Esophagus muscularis mucosa (tissue), 4 donors: ENCODE data around the gene TRMU. TPM values are rescaled to one million over a fixed set of nuclear protein-coding genes. Genes with fewer than 3 reads are reported as not detected.
"Not testable (repeated sequence)": the region's sequence is repeated elsewhere in the genome, so short reads cannot be mapped to it uniquely, and the experiment has no call there.

Experiments
- DNase-seq: peaks from one replicate; pipeline ENCODE4 v3.0.0-alpha.2; 2017; ENCODE audit errors: extremely low spot score
- H3K27ac ChIP-seq, 4 donors: fragments of 200-600 bp; sonication (generic); replicated peaks in 1 of 4; 1 replicate in 3 of 4; 2 replicates in 1 of 4; pipeline ENCODE4 v1.5.1; 2016 to 2019; ENCODE audit warnings: mild to moderate bottlenecking in 1 of 4
- H3K27me3 ChIP-seq, 4 donors: fragments of 200-600 bp; sonication (generic); one replicate each; pipeline versions ENCODE4 v1.5.1 to v1.6.0; 2016 to 2019
- H3K36me3 ChIP-seq, 4 donors: fragments of 200-600 bp; sonication (generic); one replicate each; pipeline ENCODE4 v1.5.1; 2016 to 2019
- H3K4me1 ChIP-seq, 4 donors: fragments of 200-600 bp; sonication (generic); one replicate each; pipeline ENCODE4 v1.5.1; 2016 to 2019
- H3K4me3 ChIP-seq, 4 donors: fragments of 200-600 bp; sonication (generic); 1 replicate in 2 of 4; 2 replicates in 2 of 4; pipeline ENCODE4 v1.5.1; 2016 to 2019; ENCODE audit warnings: mild to moderate bottlenecking in 4 of 4, moderate library complexity in 1 of 4
- H3K9me3 ChIP-seq, 4 donors: fragments of 200-600 bp; sonication (generic); 1 replicate in 3 of 4; 2 replicates in 1 of 4; pipeline ENCODE4 v1.5.1; 2016 to 2019
- CTCF ChIP-seq, 3 experiments: fragments of 200-600 bp in 2 of 3; fragments of 450-650 bp in 1 of 3; sonication (generic) in 2 of 3; IDR thresholded peaks; one replicate each; pipeline ENCODE4 v1.5.1; 2017 to 2019; ENCODE audit warnings: antibody characterized with exemption in 3 of 3, mild to moderate bottlenecking in 2 of 3, moderate library complexity in 1 of 3
- EP300 ChIP-seq: sonication (generic); formaldehyde crosslinking; IDR thresholded peaks from one replicate; pipeline ENCODE4 v1.6.1; 2017; ENCODE audit warnings: antibody characterized with exemption
- POLR2A ChIP-seq: fragments of 450-650 bp; IDR thresholded peaks from one replicate; pipeline ENCODE4 v1.6.1; 2017; ENCODE audit warnings: antibody characterized with exemption, moderate library complexity, mild to moderate bottlenecking, low read depth
- POLR2AphosphoS5 ChIP-seq, 2 donors: sonication (generic); formaldehyde crosslinking; IDR thresholded peaks; one replicate each; pipeline ENCODE4 v1.6.1; 2017; ENCODE audit warnings: antibody characterized with exemption in 2 of 2
- WGBS: methylation state at CpG from one replicate; pipeline ENCODE4 v1.1.5; 2018; 5-methylcytosine and 5-hydroxymethylcytosine counted together
- intact Hi-C: fragments of 100-400 bp; cut with DNase I; formaldehyde crosslinking; loops from one replicate; pipeline ENCODE4 v1.15.1; 2023
- total RNA-seq, 4 donors: library from RNA; depleted of rRNA; stranded (reverse); fragments of >200 nt; gene quantifications; one replicate each; pipeline versions ENCODE4 v1.1.0 to v1.2.1, GENCODE V29; 2016

TRMU gene
- total RNA-seq, 4 donors from 2014 or later, result 18.1 to 23.6 (median 20.6) TPM

GRCh38 chr22:46401370-46401769 lies 65.9 kb downstream of the TRMU start:
- H3K4me3 ChIP-seq, result no peak overlapping the region
- no peaks in the 10 kb centered on the region for H3K36me3 ChIP-seq
- H3K27me3 ChIP-seq, result no peaks in the 10 kb centered on the region
- no peak for TF ChIP-seq EP300
- no peak for TF ChIP-seq POLR2A
- TF ChIP-seq POLR2AphosphoS5 (IDR thresholded peaks at IDR 0.05), result no peak
- no peak for TF ChIP-seq CTCF (IDR thresholded peaks at IDR 0.05)
- H3K27ac ChIP-seq, result no peak overlapping the region
- no peaks in the 10 kb centered on the region for H3K4me1 ChIP-seq
- 92% methylated on average over 10 of the region's 10 CpGs for WGBS
- DNase-seq, result no peak
- intact Hi-C loops, result no loop called here
- no peaks in the 10 kb centered on the region for H3K9me3 ChIP-seq

DNA sequence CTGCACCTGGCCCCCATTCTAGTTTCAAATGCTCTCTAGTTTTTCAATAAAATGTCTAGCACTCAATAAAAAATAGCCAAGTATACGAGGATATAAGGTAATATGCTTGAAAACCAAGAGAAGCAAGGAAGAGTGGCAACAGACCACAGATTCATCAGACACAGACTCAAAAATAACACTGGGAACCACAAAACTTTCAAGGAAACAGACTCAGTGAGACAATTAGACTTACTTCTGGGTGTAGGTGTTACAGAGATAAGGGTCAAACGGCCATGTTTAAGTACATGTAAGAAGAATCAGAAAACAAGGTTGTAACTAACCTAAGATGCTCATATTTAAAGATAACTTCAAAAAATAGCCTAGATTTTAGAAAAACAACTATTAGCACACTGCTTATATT lies 67.0 kb downstream of the TRMU start:
- DNase-seq, result no peak
- Histone ChIP-seq H3K9me3 (no peaks in the 10 kb centered on the region), H3K27me3 (no peaks in the 10 kb centered on the region), H3K4me1 (no peaks in the 10 kb centered on the region), H3K27ac (no peak overlapping the region), H3K36me3 (no peaks in the 10 kb centered on the region), H3K4me3 (no peak overlapping the region)
- TF ChIP-seq POLR2AphosphoS5 (IDR thresholded peaks at IDR 0.05), result no peak
- TF ChIP-seq CTCF (IDR thresholded peaks at IDR 0.05), result no peak
- no peak for TF ChIP-seq EP300
- TF ChIP-seq POLR2A, result no peak
- WGBS, result 79% methylated on average over 2 of the region's 2 CpGs
- intact Hi-C loops, result no loop called here

DNA sequence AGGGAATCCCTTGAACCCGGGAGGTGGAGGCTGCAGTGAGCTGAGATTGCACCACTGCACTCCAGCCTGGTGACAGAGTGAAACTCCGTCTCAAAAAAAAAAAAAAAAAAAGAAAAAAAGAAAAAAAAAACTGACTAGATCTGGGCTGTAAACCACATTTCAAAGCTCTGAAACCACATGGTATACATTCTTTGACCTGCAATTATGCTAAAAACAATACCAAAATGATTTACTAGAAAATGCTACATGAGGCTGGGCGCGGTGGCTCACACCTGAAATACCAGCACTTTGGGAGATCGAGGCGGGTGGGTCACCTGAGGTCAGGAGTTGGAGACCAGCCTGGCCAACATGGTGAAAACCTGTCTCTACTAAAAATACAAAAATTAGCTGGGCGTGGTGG lies 68.4 kb downstream of the TRMU start:
- H3K4me3 ChIP-seq, H3K9me3 ChIP-seq, H3K36me3 ChIP-seq, H3K27me3 ChIP-seq, H3K4me1 ChIP-seq, H3K27ac ChIP-seq, DNase-seq, intact Hi-C loops: not testable (repeated sequence)
- 83% methylated on average over 7 of the region's 7 CpGs for WGBS

DNA sequence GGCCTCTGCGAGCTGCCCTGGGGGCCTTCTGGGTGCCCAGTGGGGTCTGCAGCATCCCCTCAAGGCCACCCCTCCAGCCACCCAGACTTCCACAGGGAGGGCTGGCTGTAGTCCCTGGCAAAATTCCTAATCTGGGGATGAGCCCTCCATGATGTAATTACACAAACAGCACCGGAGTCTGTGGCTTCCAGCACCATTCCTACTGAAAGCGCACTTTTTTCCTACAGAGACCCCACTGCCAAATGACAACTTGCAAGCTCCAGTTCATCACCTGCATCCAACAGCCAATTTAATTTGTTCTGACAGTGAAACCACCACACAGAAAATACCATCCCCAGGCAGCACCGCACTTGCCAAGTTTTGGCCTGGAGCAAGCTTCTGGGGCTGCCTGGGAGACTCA lies 70.4 kb downstream of the TRMU start:
- DNase-seq, result no peak
- H3K9me3 ChIP-seq, result no peaks in the 10 kb centered on the region
- no peaks in the 10 kb centered on the region for H3K27me3 ChIP-seq
- TF ChIP-seq CTCF (IDR thresholded peaks at IDR 0.05) (no peak), POLR2AphosphoS5 (IDR thresholded peaks at IDR 0.05) (no peak), EP300 (no peak), POLR2A (no peak)
- H3K36me3 ChIP-seq, result no peaks in the 10 kb centered on the region
- H3K4me1 ChIP-seq, result no peaks in the 10 kb centered on the region
- H3K27ac ChIP-seq, result no peak overlapping the region
- intact Hi-C loops, result no loop called here
- no peak overlapping the region for H3K4me3 ChIP-seq
- 73% methylated on average over 3 of the region's 4 CpGs for WGBS

DNA sequence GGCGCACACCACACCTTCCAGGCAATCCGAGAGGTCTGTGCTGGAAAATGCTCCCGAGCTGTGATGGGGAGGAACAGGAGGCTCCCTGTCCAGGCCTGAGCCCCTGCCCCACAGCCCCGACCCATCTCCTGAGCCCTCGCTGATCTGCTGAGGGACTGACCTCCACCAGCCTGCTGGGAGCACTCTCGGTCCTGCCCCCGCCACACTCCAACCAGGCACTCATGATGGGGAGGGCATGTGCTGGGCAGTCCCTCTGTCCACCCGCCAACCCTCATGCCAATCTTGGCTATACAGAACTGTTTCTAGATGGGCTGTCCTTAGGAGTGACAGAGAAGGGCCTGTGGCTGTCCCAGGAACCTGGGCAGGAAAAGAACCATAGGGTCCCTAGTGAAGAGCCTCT lies 70.8 kb downstream of the TRMU start:
- 100% methylated on average over 1 of the region's 8 CpGs for WGBS
- TF ChIP-seq POLR2A (no peak), POLR2AphosphoS5 (IDR thresholded peaks at IDR 0.05) (no peak), CTCF (IDR thresholded peaks at IDR 0.05) (no peak), EP300 (no peak)
- no peak for DNase-seq
- Histone ChIP-seq H3K27ac (no peak overlapping the region), H3K9me3 (no peaks in the 10 kb centered on the region), H3K4me3 (no peak overlapping the region), H3K27me3 (no peaks in the 10 kb centered on the region), H3K4me1 (no peaks in the 10 kb centered on the region), H3K36me3 (no peaks in the 10 kb centered on the region)
- intact Hi-C loops, result no loop called here
